SK-N-MC (cell line): Measurements from ENCODE around the gene TEKT1.

Source experiments
- DNase-seq: peaks from one replicate; pipeline ENCODE4 v3.0.0-alpha.2; 2011; ENCODE audit warnings: low read depth, low spot score
- H3K27ac ChIP-seq: fragments of 200-600 bp; sonication (generic); 2 replicates; pipeline ENCODE4 v1.5.1; 2016; ENCODE audit warnings: mixed run types
- H3K36me3 ChIP-seq: fragments of 200-600 bp; sonication (generic); 2 replicates; pipeline ENCODE4 v1.6.1; 2017; ENCODE audit warnings: antibody characterized with exemption, low read length, mixed read lengths; ENCODE audit not compliant: insufficient read depth
- H3K4me3 ChIP-seq: fragments of 200-600 bp; sonication (generic); 2 replicates; pipeline ENCODE4 v1.5.1; 2016
- H3K9ac ChIP-seq: fragments of 200-600 bp; sonication (generic); 2 replicates; pipeline ENCODE4 v1.8.0; 2017; ENCODE audit warnings: mixed run types, mixed read lengths; ENCODE audit not compliant: insufficient read length
- H3K9me3 ChIP-seq: fragments of 200-600 bp; sonication (generic); 2 replicates; pipeline ENCODE4 v1.6.1; 2017; ENCODE audit warnings: low read depth, mild to moderate bottlenecking, antibody characterized with exemption, low read length, moderate library complexity, mixed read lengths
- EZH2 ChIP-seq: fragments of 200-600 bp; sonication (generic); IDR thresholded peaks from one replicate; pipeline ENCODE4 v1.6.1; 2017; ENCODE audit warnings: antibody characterized with exemption
- FOXP2 ChIP-seq: optimal IDR thresholded peaks from 2 replicates; pipeline ENCODE3; 2011; ENCODE audit warnings: mild to moderate bottlenecking, moderate library complexity; ENCODE audit not compliant: insufficient read depth; ENCODE audit errors: extremely low read length, control extremely low read depth
- POLR2AphosphoS5 ChIP-seq: IDR thresholded peaks from 2 replicates; pipeline ENCODE4 v1.6.1; 2012; ENCODE audit warnings: mild to moderate bottlenecking, low read depth, low read length, borderline replicate concordance

The TEKT1 gene

GRCh38 chr17:6756425-6757031, 75.0 kb downstream of the TEKT1 start:
- TF ChIP-seq EZH2 (no peak), FOXP2 (no peak), POLR2AphosphoS5 (no peak)
- no peak overlapping the region for H3K27ac ChIP-seq
- DNase-seq = no peak
- H3K36me3 ChIP-seq = no peaks in the 10 kb centered on the region
- no peak overlapping the region for H3K9ac ChIP-seq
- no peaks in the 10 kb centered on the region for H3K9me3 ChIP-seq
- no peak overlapping the region for H3K4me3 ChIP-seq

GRCh38 chr17:6755731-6756184, 75.8 kb downstream of the TEKT1 start, which contains the start of gene XAF1:
Gene XAF1, plus strand, starts transcription at chr17:6756046. Its CDS starts 33 bp downstream, at chr17:6756079.
- TF ChIP-seq POLR2AphosphoS5 (no peak), EZH2 (no peak), FOXP2 (no peak)
- H3K27ac ChIP-seq = no peak within 1 kb of the TSS
- H3K36me3 ChIP-seq = no peaks in the 10 kb centered on the region
- H3K9me3 ChIP-seq = no peaks in the 10 kb centered on the region
- DNase-seq = no peak
- no peak within 1 kb of the TSS for H3K9ac ChIP-seq
- no peak within 1 kb of the TSS for H3K4me3 ChIP-seq

DNA sequence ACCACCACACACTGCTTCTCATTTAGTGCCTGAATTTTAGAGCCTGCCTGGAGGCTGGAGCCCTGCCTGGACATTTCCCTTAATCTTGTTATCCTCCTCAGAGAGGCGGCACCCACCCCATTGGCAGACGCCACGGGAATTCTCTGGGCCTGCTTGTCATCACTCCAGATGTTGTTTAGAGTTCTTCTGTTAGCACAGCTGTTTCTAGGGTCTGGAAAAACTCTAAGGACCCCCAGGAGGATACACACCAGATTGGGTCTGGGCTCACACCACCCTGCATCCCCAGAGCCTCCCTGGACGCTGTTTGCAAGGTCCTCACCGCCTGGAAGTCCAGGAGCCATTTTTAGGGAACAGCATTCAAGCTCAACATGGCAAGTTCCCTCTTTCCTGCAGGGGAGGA, 76.2 kb downstream of the TEKT1 start:
- Histone ChIP-seq H3K36me3 (no peaks in the 10 kb centered on the region), H3K4me3 (no peak overlapping the region), H3K9ac (no peak overlapping the region), H3K9me3 (no peaks in the 10 kb centered on the region), H3K27ac (no peak overlapping the region)
- TF ChIP-seq EZH2 = no peak
- TF ChIP-seq FOXP2 = no peak
- TF ChIP-seq POLR2AphosphoS5 = no peak
- DNase-seq = no peak

GRCh38 chr17:6753546-6753945, 78.0 kb downstream of the TEKT1 start:
- H3K9ac ChIP-seq = no peak overlapping the region
- H3K27ac ChIP-seq = no peak overlapping the region
- no peak overlapping the region for H3K4me3 ChIP-seq

DNA sequence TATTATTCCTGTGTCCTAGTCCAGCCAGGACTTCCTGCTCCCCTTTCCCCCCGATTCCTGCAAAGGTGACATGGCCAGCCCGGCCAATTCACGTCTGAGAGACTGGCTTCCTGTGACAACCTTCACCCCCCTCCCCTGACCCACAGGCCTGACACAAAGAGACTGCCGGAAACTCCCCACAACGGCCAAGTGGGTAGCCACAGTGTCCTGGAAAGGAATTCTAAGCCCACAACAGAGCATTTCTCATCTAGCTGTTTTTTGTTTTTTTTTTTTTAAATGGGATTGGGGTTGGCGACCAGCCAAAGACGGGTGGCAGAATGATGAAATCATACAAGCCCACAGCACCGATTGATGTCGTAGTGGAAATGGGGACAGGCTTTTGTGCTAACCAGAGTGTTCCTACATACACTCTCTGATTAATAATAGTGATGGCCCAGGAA, 78.5 kb downstream of the TEKT1 start:
- DNase-seq = no peak

More at GRCh38 chr17:6753546-6753945, 78.0 kb downstream of the TEKT1 start:
- DNase-seq = no peak
- no peaks in the 10 kb centered on the region for H3K9me3 ChIP-seq
- TF ChIP-seq FOXP2 = no peak
- no peak for TF ChIP-seq POLR2AphosphoS5
- no peak for TF ChIP-seq EZH2
- H3K36me3 ChIP-seq = no peaks in the 10 kb centered on the region

GRCh38 chr17:6752068-6752909, 79.2 kb downstream of the TEKT1 start:
- DNase-seq = no peak
- no peak overlapping the region; the same call in 1 of the 2 replicates for H3K27ac ChIP-seq
- H3K9ac ChIP-seq = no peak overlapping the region

More for the DNA sequence above, 78.5 kb downstream of the TEKT1 start:
- H3K27ac ChIP-seq = no peak overlapping the region; the same call in 1 of the 2 replicates
- no peak overlapping the region for H3K4me3 ChIP-seq
- no peak for TF ChIP-seq POLR2AphosphoS5
- TF ChIP-seq FOXP2 = no peak
- no peak for TF ChIP-seq EZH2
- no peak overlapping the region for H3K9ac ChIP-seq
- H3K9me3 ChIP-seq = no peaks in the 10 kb centered on the region
- H3K36me3 ChIP-seq = no peaks in the 10 kb centered on the region

DNA sequence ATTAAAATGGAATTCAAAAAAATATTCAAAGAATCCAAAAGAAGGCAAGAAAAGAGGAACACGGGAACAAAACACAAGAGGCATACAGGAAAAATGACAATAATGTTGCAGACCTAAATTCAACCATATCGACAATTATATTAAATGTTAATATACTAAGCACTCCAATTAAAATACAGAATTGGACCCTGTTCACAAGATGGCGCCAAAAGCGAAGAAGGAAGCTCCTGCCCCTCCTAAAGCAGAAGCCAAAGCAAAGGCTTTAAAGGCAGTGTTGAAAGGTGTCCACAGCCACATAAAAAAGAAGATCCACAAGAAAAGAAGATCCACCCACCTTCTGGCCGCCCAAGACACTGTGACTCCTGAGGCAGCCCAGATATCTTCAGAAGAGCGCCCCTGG, 82.0 kb downstream of the TEKT1 start:
- H3K9me3 ChIP-seq = no peaks in the 10 kb centered on the region
- TF ChIP-seq EZH2 (no peak), FOXP2 (no peak), POLR2AphosphoS5 (no peak)
- no peak overlapping the region for H3K4me3 ChIP-seq
- no peaks in the 10 kb centered on the region for H3K36me3 ChIP-seq
- H3K9ac ChIP-seq = no peak overlapping the region
- DNase-seq = no peak
- no peak overlapping the region for H3K27ac ChIP-seq

More at GRCh38 chr17:6752068-6752909, 79.2 kb downstream of the TEKT1 start:
- Histone ChIP-seq H3K36me3 (no peaks in the 10 kb centered on the region), H3K9me3 (no peaks in the 10 kb centered on the region), H3K4me3 (no peak overlapping the region)
- no peak for TF ChIP-seq POLR2AphosphoS5
- TF ChIP-seq EZH2 = no peak
- TF ChIP-seq FOXP2 = no peak

DNA sequence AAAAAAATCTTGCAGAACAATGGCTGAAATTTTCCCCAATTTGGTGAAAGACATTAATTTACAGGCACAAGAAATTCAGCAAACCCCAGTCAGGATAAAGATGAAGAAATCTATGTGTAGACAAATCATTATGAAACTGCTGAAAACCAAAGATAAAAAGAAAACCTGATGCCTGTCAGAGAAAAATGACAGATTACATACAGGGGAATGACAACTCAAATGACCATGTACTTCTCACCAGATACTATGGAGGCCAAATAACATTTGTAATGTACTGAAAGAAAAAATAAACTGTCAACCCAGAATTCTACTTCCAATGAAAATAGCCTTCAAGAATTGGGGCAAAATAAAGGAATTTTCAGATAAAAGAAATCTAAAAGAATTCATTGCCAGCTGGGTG, 82.9 kb downstream of the TEKT1 start:
- Histone ChIP-seq H3K27ac (no peak overlapping the region), H3K9me3 (no peaks in the 10 kb centered on the region), H3K4me3 (no peak overlapping the region), H3K9ac (no peak overlapping the region), H3K36me3 (no peaks in the 10 kb centered on the region)
- no peak for DNase-seq
- no peak for TF ChIP-seq FOXP2
- TF ChIP-seq POLR2AphosphoS5 = no peak
- TF ChIP-seq EZH2 = no peak
